Lower leg skin (tissue), 3 donors: ENCODE results near the gene PUS7L.

Source experiments
- POLR2A ChIP-seq, 2 donors: fragments of 450-650 bp; IDR thresholded peaks; one replicate each; pipeline ENCODE4 v1.6.1; 2016 to 2017; ENCODE audit warnings: antibody characterized with exemption in 2 of 2, mild to moderate bottlenecking in 1 of 2, moderate library complexity in 1 of 2
- TF ChIP-seq, protein P1 (sequence below), 3 donors: fragments of 450-650 bp; IDR thresholded peaks; one replicate each; pipeline ENCODE4 v1.5.1; 2016; ENCODE audit warnings: antibody characterized with exemption in 3 of 3, mild to moderate bottlenecking in 3 of 3, moderate library complexity in 2 of 3

DNA sequence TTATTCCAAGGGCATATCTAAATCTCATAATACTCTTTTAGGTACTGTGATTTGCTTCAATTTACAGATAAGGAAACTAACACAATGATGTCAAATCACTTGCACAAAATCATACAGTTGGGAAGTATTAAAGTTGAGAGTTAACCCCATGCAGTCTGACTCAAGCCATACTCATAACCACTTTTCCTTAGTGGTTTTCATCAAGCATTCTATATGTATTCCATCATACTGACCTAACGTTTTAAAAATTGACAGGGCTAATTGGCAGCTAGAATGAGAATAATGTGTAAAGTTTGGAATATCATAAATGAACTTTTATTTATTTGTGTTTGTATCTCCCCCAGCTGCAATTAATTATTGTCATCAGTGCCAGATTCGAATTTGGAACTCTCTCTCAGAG lies 20.9 kb downstream of the PUS7L start:
- TF ChIP-seq, protein P1, sequence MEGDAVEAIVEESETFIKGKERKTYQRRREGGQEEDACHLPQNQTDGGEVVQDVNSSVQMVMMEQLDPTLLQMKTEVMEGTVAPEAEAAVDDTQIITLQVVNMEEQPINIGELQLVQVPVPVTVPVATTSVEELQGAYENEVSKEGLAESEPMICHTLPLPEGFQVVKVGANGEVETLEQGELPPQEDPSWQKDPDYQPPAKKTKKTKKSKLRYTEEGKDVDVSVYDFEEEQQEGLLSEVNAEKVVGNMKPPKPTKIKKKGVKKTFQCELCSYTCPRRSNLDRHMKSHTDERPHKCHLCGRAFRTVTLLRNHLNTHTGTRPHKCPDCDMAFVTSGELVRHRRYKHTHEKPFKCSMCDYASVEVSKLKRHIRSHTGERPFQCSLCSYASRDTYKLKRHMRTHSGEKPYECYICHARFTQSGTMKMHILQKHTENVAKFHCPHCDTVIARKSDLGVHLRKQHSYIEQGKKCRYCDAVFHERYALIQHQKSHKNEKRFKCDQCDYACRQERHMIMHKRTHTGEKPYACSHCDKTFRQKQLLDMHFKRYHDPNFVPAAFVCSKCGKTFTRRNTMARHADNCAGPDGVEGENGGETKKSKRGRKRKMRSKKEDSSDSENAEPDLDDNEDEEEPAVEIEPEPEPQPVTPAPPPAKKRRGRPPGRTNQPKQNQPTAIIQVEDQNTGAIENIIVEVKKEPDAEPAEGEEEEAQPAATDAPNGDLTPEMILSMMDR (IDR thresholded peaks at IDR 0.05) = no peak
- TF ChIP-seq POLR2A (IDR thresholded peaks at IDR 0.05) = no peak
